H1 (cell line): Measurements from ENCODE around the gene CUL1. TPM values are rescaled to one million over a fixed set of nuclear protein-coding genes. Genes with fewer than 3 reads are reported as not detected.

Experiments
- CTCF ChIA-PET: fragments of 300-600 bp; sonication (Branson Sonifier 250); formaldehyde crosslinking; loops from one replicate; lab custom pipeline; 2021; ENCODE audit not compliant: partially characterized antibody; lab: Charles Lee
- POLR2A ChIA-PET: fragments of 300-600 bp; sonication (Branson Sonifier 250); formaldehyde crosslinking; loops from one replicate; lab custom pipeline; 2021; ENCODE audit warnings: inconsistent platforms; ENCODE audit not compliant: partially characterized antibody; lab: Charles Lee
- DNase-seq, 2 experiments: peaks; one replicate each; pipeline versions ENCODE4 v3.0.0 to v3.0.0-alpha.2; 2010 to 2022; ENCODE audit warnings: low spot score in 2 of 2, low read depth in 1 of 2, mixed read lengths in 1 of 2
- FAIRE-seq: peaks from 2 replicates; lab custom pipeline; 2011; peaks lifted over from hg19 to GRCh38; lab: Jason Lieb, UNC
- H2AFZ ChIP-seq: 2 replicates; pipeline ENCODE4 v1.8.1; 2012; ENCODE audit warnings: low read length, inconsistent platforms
- H2AK5ac ChIP-seq: 2 replicates; pipeline ENCODE4 v1.6.1; 2013; ENCODE audit warnings: low read depth, low read length
- H2BK120ac ChIP-seq: replicated peaks from 2 replicates; pipeline ENCODE3; 2013; ENCODE audit warnings: low read depth, low read length, inconsistent platforms
- H2BK12ac ChIP-seq: 2 replicates; pipeline ENCODE4 v1.6.1; 2013; ENCODE audit warnings: low read depth, low read length
- H2BK15ac ChIP-seq: 2 replicates; pipeline ENCODE4 v1.6.1; 2013; ENCODE audit warnings: low read length
- H2BK20ac ChIP-seq: 2 replicates; pipeline ENCODE4 v1.6.1; 2013; ENCODE audit warnings: low read length
- H2BK5ac ChIP-seq: 2 replicates; pipeline ENCODE4 v1.6.1; 2013; ENCODE audit warnings: low read depth, low read length
- H3K14ac ChIP-seq: 2 replicates; pipeline ENCODE4 v1.6.1; 2013; ENCODE audit warnings: inconsistent platforms; ENCODE audit not compliant: insufficient read length
- H3K18ac ChIP-seq: 2 replicates; pipeline ENCODE4 v1.6.1; 2013; ENCODE audit warnings: low read length; ENCODE audit errors: extremely low read depth
- H3K23ac ChIP-seq: 2 replicates; pipeline ENCODE4 v1.6.1; 2013; ENCODE audit warnings: inconsistent platforms; ENCODE audit not compliant: insufficient read length
- H3K23me2 ChIP-seq: 2 replicates; pipeline ENCODE4 v1.6.1; 2013; ENCODE audit warnings: low read depth, low read length
- H3K27ac ChIP-seq: 2 replicates; pipeline ENCODE4 v1.6.1; 2011; ENCODE audit warnings: low read depth, low read length, inconsistent platforms
- H3K27me3 ChIP-seq, 4 experiments: replicated peaks in 1 of 4; 1 replicate in 1 of 4; 2 replicates in 3 of 4; pipeline versions ENCODE4 v1.6.1 to v1.8.1; 2011 to 2013; ENCODE audit warnings: low read length in 3 of 4, mild to moderate bottlenecking in 3 of 4, inconsistent platforms in 2 of 4, mixed read lengths in 2 of 4, moderate library complexity in 1 of 4; ENCODE audit not compliant: control insufficient read depth in 3 of 4, insufficient read depth in 3 of 4; ENCODE audit errors: extremely low read depth in 1 of 4
- H3K36me3 ChIP-seq, 4 experiments: 2 replicates each; pipeline versions ENCODE4 v1.6.1 to v1.8.1; 2011 to 2013; ENCODE audit warnings: mild to moderate bottlenecking in 4 of 4, low read length in 3 of 4, moderate library complexity in 2 of 4, control low read depth in 1 of 4, inconsistent platforms in 1 of 4; ENCODE audit not compliant: insufficient read depth in 4 of 4, control insufficient read depth in 2 of 4
- H3K4ac ChIP-seq: replicated peaks from 2 replicates; pipeline ENCODE3; 2013; ENCODE audit warnings: low read length, low read depth, mixed read lengths, inconsistent platforms; ENCODE audit not compliant: insufficient read length
- H3K4me1 ChIP-seq, 4 experiments: replicated peaks in 1 of 4; 1 replicate in 1 of 4; 2 replicates in 3 of 4; pipeline versions ENCODE4 v1.6.1 to v1.8.1; 2011 to 2013; ENCODE audit warnings: low read length in 3 of 4, inconsistent platforms in 2 of 4, mixed read lengths in 1 of 4; ENCODE audit not compliant: insufficient read depth in 4 of 4, control insufficient read depth in 3 of 4
- H3K4me2 ChIP-seq, 2 experiments: 2 replicates each; pipeline versions ENCODE4 v1.6.1 to v1.8.1; 2011 to 2013; ENCODE audit warnings: low read depth in 2 of 2, low read length in 2 of 2, control low read depth in 1 of 2, inconsistent platforms in 1 of 2, mild to moderate bottlenecking in 1 of 2; ENCODE audit not compliant: insufficient read depth in 1 of 2
- H3K4me3 ChIP-seq, 4 experiments: fragments of 200-600, 300-600 bp in 1 of 4; sonication (generic), shearing (Covaris generic), sonication (Bioruptor Twin) in 1 of 4; 2 replicates each; pipeline versions ENCODE4 v1.5.1 to v1.8.1; 2011 to 2016; ENCODE audit warnings: low read length in 4 of 4, low read depth in 3 of 4, control low read depth in 2 of 4, inconsistent platforms in 2 of 4, mild to moderate bottlenecking in 2 of 4, mixed read lengths in 1 of 4, moderate library complexity in 1 of 4; ENCODE audit not compliant: insufficient read depth in 2 of 4; ENCODE audit errors: extremely low read depth in 1 of 4
- H3K56ac ChIP-seq: replicated peaks from 2 replicates; pipeline ENCODE3; 2013; ENCODE audit warnings: low read depth, mild to moderate bottlenecking, mixed read lengths, low read length, inconsistent platforms; ENCODE audit not compliant: insufficient read length
- H3K79me1 ChIP-seq: 2 replicates; pipeline ENCODE4 v1.6.1; 2013; ENCODE audit warnings: low read depth, low read length, control low read depth
- H3K79me2 ChIP-seq, 2 experiments: 2 replicates each; pipeline versions ENCODE4 v1.6.1 to v1.8.1; 2012 to 2013; ENCODE audit warnings: low read length in 2 of 2, mild to moderate bottlenecking in 2 of 2, inconsistent platforms in 1 of 2; ENCODE audit not compliant: insufficient read depth in 2 of 2, control insufficient read depth in 1 of 2
- H3K9ac ChIP-seq, 4 experiments: replicated peaks in 1 of 4; 1 replicate in 1 of 4; 2 replicates in 3 of 4; pipeline versions ENCODE4 v1.6.1 to v1.8.1; 2011 to 2013; ENCODE audit warnings: low read depth in 3 of 4, low read length in 3 of 4, control low read depth in 2 of 4, mild to moderate bottlenecking in 2 of 4, moderate library complexity in 2 of 4, inconsistent platforms in 1 of 4; ENCODE audit errors: extremely low read depth in 1 of 4
- H3K9me3 ChIP-seq, 2 experiments: 2 replicates each; pipeline versions ENCODE4 v1.6.1 to v1.8.1; 2012 to 2013; ENCODE audit warnings: mild to moderate bottlenecking in 2 of 2, moderate library complexity in 2 of 2, control low read depth in 1 of 2, inconsistent platforms in 1 of 2, low read depth in 1 of 2, low read length in 1 of 2, mixed read lengths in 1 of 2; ENCODE audit not compliant: insufficient read depth in 2 of 2
- H4K20me1 ChIP-seq, 2 experiments: replicated peaks in 1 of 2; 2 replicates each; pipeline versions ENCODE3 to v1.8.1; 2011 to 2013; ENCODE audit warnings: inconsistent platforms in 2 of 2, low read length in 2 of 2, mild to moderate bottlenecking in 1 of 2; ENCODE audit not compliant: insufficient read depth in 2 of 2, control insufficient read depth in 1 of 2
- H4K5ac ChIP-seq: 2 replicates; pipeline ENCODE4 v1.6.1; 2013; ENCODE audit warnings: low read length, low read depth, mixed read lengths, inconsistent platforms; ENCODE audit not compliant: insufficient read length
- H4K8ac ChIP-seq: 2 replicates; pipeline ENCODE4 v1.8.0; 2013; ENCODE audit warnings: mild to moderate bottlenecking, moderate library complexity, low read length, inconsistent platforms; ENCODE audit not compliant: insufficient read depth; ENCODE audit errors: extremely low read depth
- H4K91ac ChIP-seq: replicated peaks from 2 replicates; pipeline ENCODE3; 2013; ENCODE audit warnings: low read length, mixed read lengths, inconsistent platforms; ENCODE audit not compliant: insufficient read length
- CTBP2 ChIP-seq: IDR thresholded peaks from 2 replicates; pipeline ENCODE4 v1.7.0; 2011; ENCODE audit warnings: borderline replicate concordance, mild to moderate bottlenecking, moderate library complexity, mixed read lengths, low read length; ENCODE audit not compliant: insufficient read depth, insufficient read length
- EZH2 ChIP-seq: fragments of 200-600 bp; sonication (generic); IDR thresholded peaks from 2 replicates; pipeline ENCODE4 v1.7.1; 2012; ENCODE audit warnings: low read depth, mild to moderate bottlenecking, moderate library complexity, low read length, inconsistent platforms; ENCODE audit not compliant: severe bottlenecking
- FOSL1 ChIP-seq: IDR thresholded peaks from 2 replicates; pipeline ENCODE4 v1.6.1; 2011; ENCODE audit warnings: mild to moderate bottlenecking, low read depth, low read length, moderate library complexity; ENCODE audit not compliant: insufficient read depth
- KDM5A ChIP-seq: fragments of 200-600 bp; IDR thresholded peaks from 2 replicates; pipeline ENCODE4 v1.7.1; 2012; ENCODE audit warnings: mild to moderate bottlenecking, low read length, inconsistent platforms, mixed read lengths
- POU5F1 ChIP-seq: IDR thresholded peaks from 2 replicates; pipeline ENCODE4 v1.6.1; 2011; ENCODE audit warnings: low read depth, mild to moderate bottlenecking, low read length, moderate library complexity
- RAD21 ChIP-seq, 2 experiments: IDR thresholded peaks in 1 of 2; conservative IDR thresholded peaks in 1 of 2; 2 replicates each; pipeline ENCODE4 v1.6.1; 2011; ENCODE audit warnings: low read depth in 2 of 2, low read length in 2 of 2, improper control_type of control experiment in 1 of 2, inconsistent platforms in 1 of 2, mild to moderate bottlenecking in 1 of 2, moderate library complexity in 1 of 2
- TEAD4 ChIP-seq: IDR thresholded peaks from 2 replicates; pipeline ENCODE4 v1.6.1; 2012; ENCODE audit warnings: low read depth, low read length, inconsistent platforms, mixed read lengths
- WGBS, 2 experiments: shearing (Covaris generic) in 1 of 2; methylation state at CpG; one replicate each; pipeline versions ENCODE4 v1.1.6 to v1.1.7; 2013 to 2015; ENCODE audit warnings: low lambda C conversion rate in 2 of 2, mixed read lengths in 2 of 2, inconsistent platforms in 1 of 2, low coverage in 1 of 2, missing lambda C conversion rate in 1 of 2; ENCODE audit not compliant: insufficient replicate concordance in 2 of 2, insufficient coverage in 1 of 2, insufficient read length in 1 of 2; ENCODE audit errors: extremely low coverage in 1 of 2, missing lambda C conversion rate in 1 of 2; 5-methylcytosine and 5-hydroxymethylcytosine counted together
- polyA plus RNA-seq, 7 experiments: library from polyadenylated mRNA; depleted of rRNA in 3 of 7; stranded (reverse) in 5 of 7; unstranded in 2 of 7; fragments of >200 nt in 5 of 7; fragments of 200-250 nt in 2 of 7; gene quantifications; 1 replicate in 5 of 7; 2 replicates in 1 of 7; 4 replicates in 1 of 7; pipeline versions ENCODE4 v1.2.1 to v1.2.3, GENCODE V29; 2011 to 2013; ENCODE audit warnings: missing spikeins in 2 of 7, mixed read lengths in 2 of 7
- total RNA-seq: library from RNA; stranded (reverse); fragmentation: NEBNext Ultra II Directional; extraction: Animal tissue kit (Norgen Biotek cat#: 25700); gene quantifications from 2 replicates; pipeline ENCODE4 v1.2.1, GENCODE V29; 2021
- TF ChIP-seq, protein P1 (sequence below), 3 experiments: IDR thresholded peaks; 1 replicate in 2 of 3; 2 replicates in 1 of 3; pipeline versions ENCODE4 v1.5.1 to v1.6.1; 2011; ENCODE audit warnings: low read length in 3 of 3, mild to moderate bottlenecking in 3 of 3, inconsistent platforms in 2 of 3, low read depth in 1 of 3, moderate library complexity in 1 of 3; ENCODE audit not compliant: insufficient read depth in 1 of 3; ENCODE audit errors: control extremely low read depth in 1 of 3
- TF ChIP-seq, protein P2 (sequence below): IDR thresholded peaks from 2 replicates; pipeline ENCODE4 v1.6.1; 2011; ENCODE audit warnings: low read length, improper control_type of control experiment

The CUL1 gene
- total and polyA plus RNA-seq, 2 of the 8 experiments (the other 6 are each of a cell fraction or from before 2014, with no cell fraction given): 33.0 to 77.3 TPM

DNA sequence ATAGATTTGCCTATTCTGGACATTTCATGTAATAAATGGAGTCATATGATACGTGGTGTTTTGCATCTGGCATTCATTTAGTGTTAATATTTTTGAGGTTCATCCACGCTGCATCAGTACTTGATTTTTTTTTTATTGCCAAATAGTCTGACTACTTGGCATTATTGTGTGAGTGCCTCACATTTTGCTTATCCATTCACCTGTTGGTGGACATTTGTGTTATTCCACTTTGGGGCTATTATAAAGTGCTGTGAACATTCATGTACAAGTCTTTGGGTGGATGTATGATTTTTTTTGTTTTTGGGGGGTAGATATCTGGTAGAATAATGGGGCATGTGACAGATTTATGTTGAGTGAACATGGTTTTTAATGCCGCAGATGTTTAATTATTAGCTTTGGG, 19.7 kb downstream of the CUL1 start:
- no peak overlapping the region for H2BK12ac ChIP-seq
- no peak overlapping the region for H3K27ac ChIP-seq
- no peaks in the 10 kb centered on the region for H3K23me2 ChIP-seq
- H3K56ac ChIP-seq: no peak overlapping the region
- H3K79me2 ChIP-seq: peaks cover 51 to 99% of the 10 kb centered on the region in 2 experiments
- peaks cover 11 to 25% of the 10 kb centered on the region in 2 experiments for H4K20me1 ChIP-seq
- H3K36me3 ChIP-seq: no peaks in the 10 kb centered on the region
- FAIRE-seq: no peak
- H3K9ac ChIP-seq: no peak overlapping the region
- H3K9me3 ChIP-seq: no peaks in the 10 kb centered on the region
- H2BK20ac ChIP-seq: no peak overlapping the region
- no peak overlapping the region for H3K18ac ChIP-seq
- no peaks in the 10 kb centered on the region for H3K27me3 ChIP-seq
- CTCF ChIA-PET: interaction anchor here (0.7 to 5.6 kb wide), 2 partner anchors 28 to 135 kb away, joined by 3 to 32 read pairs; no protein-coding TSS in a partner anchor
- no peak overlapping the region for H4K91ac ChIP-seq
- H3K4me2 ChIP-seq: no peak overlapping the region
- WGBS, 2 experiments: 94% methylated on average over 3 of the region's 3 CpGs; no CpG with 5 or more reads in 1 of the 2 experiments
- no peak overlapping the region for H3K4me3 ChIP-seq
- no peak overlapping the region for H2AFZ ChIP-seq
- H3K23ac ChIP-seq: no peak overlapping the region
- no peak overlapping the region for H2BK120ac ChIP-seq
- H4K5ac ChIP-seq: no peak overlapping the region
- H3K4me1 ChIP-seq: peaks cover 0 to 12% (median 6%) of the 10 kb centered on the region in 4 experiments; a peak in 2 of 7 replicates
- no peak overlapping the region for H2BK5ac ChIP-seq
- no peak for DNase-seq
- H3K14ac ChIP-seq: no peak overlapping the region
- H4K8ac ChIP-seq: no peak overlapping the region
- POLR2A ChIA-PET: interaction anchor here (0.7 kb wide), 1 partner anchor 29 kb away, joined by 3 read pairs; no protein-coding TSS in a partner anchor
- no peak overlapping the region for H3K4ac ChIP-seq
- H2BK15ac ChIP-seq: no peak overlapping the region
- no peak overlapping the region for H2AK5ac ChIP-seq
- peaks cover 15% of the 10 kb centered on the region; the same call in 1 of the 2 replicates for H3K79me1 ChIP-seq
- TF ChIP-seq RAD21 (IDR thresholded peaks at IDR 0.05 in 1 of 2, conservative IDR thresholded peaks at IDR 0.05 in 1 of 2; ENCODE audit: low read depth in 2 of 2, low read length in 2 of 2) (no peak), POU5F1 (no peak), EZH2 (no peak), KDM5A (no peak), FOSL1 (no peak), CTBP2 (no peak), TEAD4 (no peak)
- TF ChIP-seq, protein P1, sequence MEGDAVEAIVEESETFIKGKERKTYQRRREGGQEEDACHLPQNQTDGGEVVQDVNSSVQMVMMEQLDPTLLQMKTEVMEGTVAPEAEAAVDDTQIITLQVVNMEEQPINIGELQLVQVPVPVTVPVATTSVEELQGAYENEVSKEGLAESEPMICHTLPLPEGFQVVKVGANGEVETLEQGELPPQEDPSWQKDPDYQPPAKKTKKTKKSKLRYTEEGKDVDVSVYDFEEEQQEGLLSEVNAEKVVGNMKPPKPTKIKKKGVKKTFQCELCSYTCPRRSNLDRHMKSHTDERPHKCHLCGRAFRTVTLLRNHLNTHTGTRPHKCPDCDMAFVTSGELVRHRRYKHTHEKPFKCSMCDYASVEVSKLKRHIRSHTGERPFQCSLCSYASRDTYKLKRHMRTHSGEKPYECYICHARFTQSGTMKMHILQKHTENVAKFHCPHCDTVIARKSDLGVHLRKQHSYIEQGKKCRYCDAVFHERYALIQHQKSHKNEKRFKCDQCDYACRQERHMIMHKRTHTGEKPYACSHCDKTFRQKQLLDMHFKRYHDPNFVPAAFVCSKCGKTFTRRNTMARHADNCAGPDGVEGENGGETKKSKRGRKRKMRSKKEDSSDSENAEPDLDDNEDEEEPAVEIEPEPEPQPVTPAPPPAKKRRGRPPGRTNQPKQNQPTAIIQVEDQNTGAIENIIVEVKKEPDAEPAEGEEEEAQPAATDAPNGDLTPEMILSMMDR (IDR thresholded peaks at IDR 0.05; ENCODE audit: control extremely low read depth in 1 of 3, insufficient read depth in 1 of 3, low read depth in 1 of 3, low read length in 3 of 3): no peak
- TF ChIP-seq, protein P2, sequence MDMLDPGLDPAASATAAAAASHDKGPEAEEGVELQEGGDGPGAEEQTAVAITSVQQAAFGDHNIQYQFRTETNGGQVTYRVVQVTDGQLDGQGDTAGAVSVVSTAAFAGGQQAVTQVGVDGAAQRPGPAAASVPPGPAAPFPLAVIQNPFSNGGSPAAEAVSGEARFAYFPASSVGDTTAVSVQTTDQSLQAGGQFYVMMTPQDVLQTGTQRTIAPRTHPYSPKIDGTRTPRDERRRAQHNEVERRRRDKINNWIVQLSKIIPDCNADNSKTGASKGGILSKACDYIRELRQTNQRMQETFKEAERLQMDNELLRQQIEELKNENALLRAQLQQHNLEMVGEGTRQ: no peak
